HepG2 (cell line): ENCODE results near the gene NISCH. TPM values are rescaled to one million over a fixed set of nuclear protein-coding genes. Genes with fewer than 3 reads are reported as not detected.
A peak's percentile ranks its signal among the peaks of the same experiment; 100 is the strongest.

Source experiments
- ATAC-seq: fragments of 200-7000 bp; cut with Tn5 transposase; 3 replicates; pipeline ENCODE4 v1.9.1; 2020; ENCODE audit warnings: mild to moderate bottlenecking, moderate library complexity
- BruUV-seq: library from RNA; stranded (reverse); fragments of 400-500 nt; replicated peaks from 2 replicates; lab custom pipeline; 2021; lab: Mats Ljungman, UMichigan
- CTCF ChIA-PET: fragments of 300-600 bp; formaldehyde crosslinking; extraction: SDS; loops from one replicate; lab custom pipeline; 2021; ENCODE audit warnings: low total read pairs, inconsistent platforms, low intra/inter-chr PET ratio; lab: Yijun Ruan, JAX
- POLR2A ChIA-PET: fragments of 350-600 bp; sonication (Branson Sonifier 250); formaldehyde crosslinking; loops from one replicate; lab custom pipeline; 2020; ENCODE audit warnings: antibody characterized with exemption, inconsistent platforms; lab: Yijun Ruan, JAX
- DNase-seq: peaks from one replicate; pipeline ENCODE4 v3.0.0-alpha.2; 2015; ENCODE audit warnings: low spot score
- FAIRE-seq: peaks from 3 replicates; lab custom pipeline; 2011; peaks lifted over from hg19 to GRCh38; lab: Jason Lieb, UNC
- H2AFZ ChIP-seq: one replicate; pipeline ENCODE4 v1.6.1; 2011; ENCODE audit warnings: low read length, inconsistent platforms
- H3K27ac ChIP-seq: fragments of 300-600 bp; 3 replicates; pipeline ENCODE4 v1.8.0; 2011; ENCODE audit warnings: mixed run types, mild to moderate bottlenecking, mixed read lengths, low read length, inconsistent platforms; ENCODE audit not compliant: insufficient read depth; ENCODE audit errors: extremely low read length
- H3K27me3 ChIP-seq, 2 experiments: fragments of 200-600 bp in 1 of 2; 2 replicates in 1 of 2; 3 replicates in 1 of 2; pipeline versions ENCODE4 v1.6.0 to v1.8.0; 2011; ENCODE audit warnings: low read length in 2 of 2, mild to moderate bottlenecking in 2 of 2, moderate library complexity in 2 of 2, inconsistent platforms in 1 of 2; ENCODE audit not compliant: insufficient read depth in 2 of 2, control insufficient read depth in 1 of 2
- H3K36me3 ChIP-seq, 2 experiments: fragments of 200-600 bp in 1 of 2; replicated peaks in 1 of 2; 2 replicates in 1 of 2; 3 replicates in 1 of 2; pipeline versions ENCODE4 v1.5.1 to v1.8.0; 2011; ENCODE audit warnings: low read length in 2 of 2, inconsistent platforms in 1 of 2; ENCODE audit not compliant: insufficient read depth in 2 of 2, control insufficient read depth in 1 of 2
- H3K4me1 ChIP-seq: 2 replicates; pipeline ENCODE4 v1.5.1; 2012; ENCODE audit warnings: low read length, inconsistent platforms; ENCODE audit not compliant: insufficient read depth
- H3K4me2 ChIP-seq: 2 replicates; pipeline ENCODE4 v1.6.0; 2011; ENCODE audit warnings: low read depth, low read length, inconsistent platforms
- H3K4me3 ChIP-seq, 3 experiments: fragments of 200-600 bp in 1 of 3; sonication (generic), shearing (Covaris generic) in 1 of 3; replicated peaks in 1 of 3; 2 replicates each; pipeline ENCODE4 v1.5.1; 2011 to 2016; ENCODE audit warnings: low read length in 3 of 3, inconsistent platforms in 2 of 3, low read depth in 2 of 3, mild to moderate bottlenecking in 2 of 3, control low read depth in 1 of 3, mixed read lengths in 1 of 3; ENCODE audit not compliant: insufficient read depth in 1 of 3
- H3K79me2 ChIP-seq: one replicate; pipeline ENCODE4 v1.6.1; 2011; ENCODE audit warnings: low read length, inconsistent platforms; ENCODE audit not compliant: insufficient read depth
- H3K9ac ChIP-seq: 2 replicates; pipeline ENCODE4 v1.6.0; 2011; ENCODE audit warnings: mild to moderate bottlenecking, low read depth, low read length, inconsistent platforms; ENCODE audit not compliant: insufficient read depth
- H3K9me3 ChIP-seq: 2 replicates; pipeline ENCODE4 v1.5.1; 2012; ENCODE audit warnings: mild to moderate bottlenecking, low read length
- H4K20me1 ChIP-seq: 2 replicates; pipeline ENCODE4 v1.6.0; 2011; ENCODE audit warnings: inconsistent platforms, mild to moderate bottlenecking, low read length, moderate library complexity; ENCODE audit not compliant: insufficient read depth
- ARHGAP35 ChIP-seq: sonication (generic); formaldehyde crosslinking; IDR thresholded peaks from 2 replicates; pipeline ENCODE4 v1.9.0; 2022; ENCODE audit warnings: mild to moderate bottlenecking, inconsistent platforms, moderate library complexity, missing genetic modification reagents, borderline replicate concordance
- ARNTL ChIP-seq: sonication (generic); formaldehyde crosslinking; IDR thresholded peaks from 2 replicates; pipeline ENCODE4 v1.4.0; 2020; ENCODE audit warnings: mild to moderate bottlenecking, missing genetic modification reagents
- BHLHE40 ChIP-seq: IDR thresholded peaks from 2 replicates; pipeline ENCODE4 v1.6.1; 2011; ENCODE audit warnings: low read length, improper control_type of control experiment
- ESRRA ChIP-seq: sonication (generic); formaldehyde crosslinking; IDR thresholded peaks from 2 replicates; pipeline ENCODE4 v1.5.1; 2020; ENCODE audit warnings: mild to moderate bottlenecking, low read depth, missing genetic modification reagents
- FOSL2 ChIP-seq: sonication (generic); formaldehyde crosslinking; IDR thresholded peaks from 2 replicates; pipeline ENCODE4 v1.4.0; 2020; ENCODE audit warnings: missing genetic modification reagents
- KDM5B ChIP-seq: sonication (generic); formaldehyde crosslinking; IDR thresholded peaks from 2 replicates; pipeline ENCODE4 v1.4.0; 2020; ENCODE audit warnings: missing genetic modification reagents, mild to moderate bottlenecking, borderline replicate concordance
- MTF1 ChIP-seq: sonication (generic); formaldehyde crosslinking; IDR thresholded peaks from 2 replicates; pipeline ENCODE4 v1.5.0; 2020; ENCODE audit warnings: missing genetic modification reagents
- NPAS2 ChIP-seq: sonication (generic); formaldehyde crosslinking; IDR thresholded peaks from 2 replicates; pipeline ENCODE4 v1.8.0; 2022; ENCODE audit warnings: mild to moderate bottlenecking, missing genetic modification reagents, borderline replicate concordance
- SMC3 ChIP-seq: IDR thresholded peaks from 2 replicates; pipeline ENCODE4 v1.6.1; 2011; ENCODE audit warnings: low read length, improper control_type of control experiment
- ZBTB7A ChIP-seq: sonication (generic); formaldehyde crosslinking; IDR thresholded peaks from 2 replicates; pipeline ENCODE4 v1.8.0; 2022; ENCODE audit warnings: mild to moderate bottlenecking, missing genetic modification reagents
- ZNF343 ChIP-seq: sonication (generic); formaldehyde crosslinking; IDR thresholded peaks from 2 replicates; pipeline ENCODE4 v1.4.0; 2020; ENCODE audit warnings: mild to moderate bottlenecking, missing genetic modification reagents
- ZNF567 ChIP-seq: sonication (generic); formaldehyde crosslinking; IDR thresholded peaks from 2 replicates; pipeline ENCODE4 v1.8.1; 2023; ENCODE audit warnings: mild to moderate bottlenecking, missing genetic modification reagents, borderline replicate concordance
- ZNF670 ChIP-seq: sonication (generic); formaldehyde crosslinking; IDR thresholded peaks from 2 replicates; pipeline ENCODE4 v1.8.0; 2022; ENCODE audit warnings: mild to moderate bottlenecking, missing genetic modification reagents, borderline replicate concordance
- ZNF839 ChIP-seq: sonication (generic); formaldehyde crosslinking; IDR thresholded peaks from 2 replicates; pipeline ENCODE4 v1.4.0; 2020; ENCODE audit warnings: missing genetic modification reagents, mild to moderate bottlenecking, borderline replicate concordance
- WGBS: methylation state at CpG from one replicate; pipeline ENCODE4 v1.1.6; 2017; ENCODE audit warnings: low lambda C conversion rate; 5-methylcytosine and 5-hydroxymethylcytosine counted together
- in situ Hi-C: cut with HindIII; loops from 2 replicates; pipeline ENCODE4 v1.10.0; 2017; ENCODE audit warnings: low pct_unique_long_range_greater_than_20kb; ENCODE audit not compliant: extremely low pct_ligation_motif_present
- intact Hi-C: fragments of 100-400 bp; cut with micrococcal nuclease; formaldehyde crosslinking; loops from one replicate; pipeline ENCODE4 v1.10.0; 2022; ENCODE audit not compliant: unreplicated experiment
- polyA plus RNA-seq, 8 experiments: library from polyadenylated mRNA; depleted of rRNA in 3 of 8; stranded (reverse) in 7 of 8; unstranded in 1 of 8; fragments of >200 nt; fragmentation: Illumina TruSeq in 4 of 8; extraction: Trizol in 4 of 8; gene quantifications; 2 replicates each; pipeline versions ENCODE4 v1.2.1 to v1.2.3, GENCODE V29; 2011 to 2016; ENCODE audit warnings: low read depth in 4 of 8, missing spikeins in 1 of 8, mixed read lengths in 1 of 8; ENCODE audit not compliant: insufficient read depth in 1 of 8
- total RNA-seq, 5 experiments: library from RNA; depleted of rRNA; stranded (reverse); fragments of >200 nt; fragmentation: Illumina TruSeq; extraction: Trizol; gene quantifications; 2 replicates each; pipeline ENCODE4 v1.2.3, GENCODE V29; 2016; ENCODE audit warnings: low read depth in 1 of 5
- TF ChIP-seq, protein P1 (sequence below): sonication (generic); formaldehyde crosslinking; IDR thresholded peaks from 2 replicates; pipeline ENCODE4 v1.4.0; 2020; ENCODE audit warnings: missing genetic modification reagents
- TF ChIP-seq, protein P2 (sequence below): sonication (generic); formaldehyde crosslinking; IDR thresholded peaks from 2 replicates; pipeline ENCODE4 v1.5.0; 2020; ENCODE audit warnings: missing genetic modification reagents
- TF ChIP-seq, protein P3 (sequence below): sonication (generic); formaldehyde crosslinking; IDR thresholded peaks from 2 replicates; pipeline ENCODE4 v1.8.0; 2022; ENCODE audit warnings: missing genetic modification reagents, mild to moderate bottlenecking, borderline replicate concordance
- TF ChIP-seq, protein P4 (sequence below): sonication (generic); formaldehyde crosslinking; IDR thresholded peaks from 2 replicates; pipeline ENCODE4 v1.4.0; 2020; ENCODE audit warnings: mild to moderate bottlenecking, missing genetic modification reagents

NISCH gene
- total and polyA plus RNA-seq, 2 of the 13 experiments (the other 11 are each of a cell fraction or from before 2014, with no cell fraction given), result 27.0 to 47.6 TPM

DNA sequence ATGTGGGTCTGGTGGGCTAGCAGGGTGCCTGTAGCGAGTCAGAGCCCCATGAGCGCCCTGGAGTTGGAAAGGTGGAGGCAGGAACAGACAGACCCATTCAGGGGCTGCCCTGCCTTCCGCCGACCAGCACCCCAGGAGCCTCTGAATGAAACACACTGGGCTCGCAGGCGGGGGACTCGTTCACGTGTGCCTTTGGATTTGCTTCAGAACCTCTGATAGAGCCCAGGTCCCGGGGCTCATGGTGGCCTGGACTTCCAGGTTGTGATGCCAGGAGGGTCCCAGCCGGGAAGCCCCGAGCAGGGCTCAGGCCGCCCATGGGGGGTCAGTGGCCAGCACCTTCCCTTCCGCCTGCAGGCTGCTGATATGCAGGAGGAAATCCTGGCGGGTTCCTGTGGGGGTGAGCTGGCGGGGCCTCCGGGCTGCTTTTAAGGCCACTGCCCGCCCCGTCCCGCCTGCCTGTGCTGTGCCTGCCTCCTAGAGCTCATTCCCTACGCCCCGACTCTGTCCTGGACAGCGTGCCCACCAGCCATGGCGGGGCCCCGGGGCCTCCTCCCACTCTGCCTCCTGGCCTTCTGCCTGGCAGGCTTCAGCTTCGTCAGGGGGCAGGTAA lies 39.6 kb downstream of the NISCH start, which contains the start of gene STAB1 (continued):
- TF ChIP-seq, protein P1, sequence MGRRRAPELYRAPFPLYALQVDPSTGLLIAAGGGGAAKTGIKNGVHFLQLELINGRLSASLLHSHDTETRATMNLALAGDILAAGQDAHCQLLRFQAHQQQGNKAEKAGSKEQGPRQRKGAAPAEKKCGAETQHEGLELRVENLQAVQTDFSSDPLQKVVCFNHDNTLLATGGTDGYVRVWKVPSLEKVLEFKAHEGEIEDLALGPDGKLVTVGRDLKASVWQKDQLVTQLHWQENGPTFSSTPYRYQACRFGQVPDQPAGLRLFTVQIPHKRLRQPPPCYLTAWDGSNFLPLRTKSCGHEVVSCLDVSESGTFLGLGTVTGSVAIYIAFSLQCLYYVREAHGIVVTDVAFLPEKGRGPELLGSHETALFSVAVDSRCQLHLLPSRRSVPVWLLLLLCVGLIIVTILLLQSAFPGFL, result no peak
- TF ChIP-seq, protein P2, sequence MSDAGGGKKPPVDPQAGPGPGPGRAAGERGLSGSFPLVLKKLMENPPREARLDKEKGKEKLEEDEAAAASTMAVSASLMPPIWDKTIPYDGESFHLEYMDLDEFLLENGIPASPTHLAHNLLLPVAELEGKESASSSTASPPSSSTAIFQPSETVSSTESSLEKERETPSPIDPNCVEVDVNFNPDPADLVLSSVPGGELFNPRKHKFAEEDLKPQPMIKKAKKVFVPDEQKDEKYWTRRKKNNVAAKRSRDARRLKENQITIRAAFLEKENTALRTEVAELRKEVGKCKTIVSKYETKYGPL (CRISPR knock-in tag), result no peak
- TF ChIP-seq BHLHE40 (no peak), NPAS2 (no peak)
- TF ChIP-seq, protein P3, sequence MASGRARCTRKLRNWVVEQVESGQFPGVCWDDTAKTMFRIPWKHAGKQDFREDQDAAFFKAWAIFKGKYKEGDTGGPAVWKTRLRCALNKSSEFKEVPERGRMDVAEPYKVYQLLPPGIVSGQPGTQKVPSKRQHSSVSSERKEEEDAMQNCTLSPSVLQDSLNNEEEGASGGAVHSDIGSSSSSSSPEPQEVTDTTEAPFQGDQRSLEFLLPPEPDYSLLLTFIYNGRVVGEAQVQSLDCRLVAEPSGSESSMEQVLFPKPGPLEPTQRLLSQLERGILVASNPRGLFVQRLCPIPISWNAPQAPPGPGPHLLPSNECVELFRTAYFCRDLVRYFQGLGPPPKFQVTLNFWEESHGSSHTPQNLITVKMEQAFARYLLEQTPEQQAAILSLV, result no peak

DNA sequence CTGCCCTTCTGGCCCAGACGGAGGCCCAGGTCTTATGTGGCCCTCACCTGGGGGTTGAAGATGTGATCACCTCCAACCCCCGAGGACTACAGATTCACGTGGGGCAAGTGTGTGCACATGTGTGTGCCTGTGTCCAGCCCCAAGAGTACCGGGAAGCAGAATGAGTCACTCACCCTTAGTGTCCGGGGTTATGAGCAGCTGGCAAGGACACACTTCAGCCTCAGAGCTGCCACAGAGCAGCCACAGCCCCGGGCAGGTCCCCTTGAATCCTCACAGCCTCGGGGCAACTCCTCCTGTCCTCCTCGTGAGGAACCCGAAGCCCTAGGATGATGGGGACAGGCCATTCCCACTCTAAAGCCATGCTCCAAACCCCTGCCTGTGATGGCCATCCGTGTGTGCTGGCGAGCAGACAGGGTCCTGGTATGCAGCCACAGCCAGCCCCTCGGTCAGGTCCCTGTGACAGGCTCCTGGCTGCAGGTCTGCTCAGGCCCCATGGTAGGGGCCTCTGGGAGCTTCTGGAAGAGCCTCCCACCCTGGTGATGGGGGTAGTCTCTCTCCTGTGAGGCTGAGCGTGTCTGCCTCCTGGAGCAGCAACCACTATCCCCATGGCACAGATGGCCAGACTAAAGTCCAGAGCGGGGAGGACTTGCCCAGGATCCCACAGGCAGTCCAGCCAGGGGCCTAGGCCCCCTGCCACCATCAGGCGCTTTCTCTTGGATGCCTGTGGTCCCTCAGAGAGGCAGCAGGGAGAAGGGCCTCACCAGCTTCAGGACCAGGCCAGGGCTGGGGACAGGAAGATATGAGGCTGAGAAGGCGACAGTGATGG lies 40.6 kb downstream of the NISCH start:
- peak overlapping the region; percentile 44; the same call in 1 of the 2 replicates for H3K9ac ChIP-seq
- POLR2A ChIA-PET, result interaction anchor here (0.9 to 1.5 kb wide), 2 partner anchors 36 to 210 kb away, joined by 3 to 5 read pairs; partner anchors contain the start of genes GLT8D1 and SPCS1
- BruUV-seq, result no TSS peak
- TF ChIP-seq ZNF567 (CRISPR knock-in tag), result no peak
- no peak for TF ChIP-seq ESRRA
- TF ChIP-seq ARNTL, result peak; percentile 37; the same call in 1 of the 2 replicates
- TF ChIP-seq FOSL2 (CRISPR knock-in tag), result peak; percentile 95
- no peak for TF ChIP-seq MTF1 (CRISPR knock-in tag)
- no peak for TF ChIP-seq ARHGAP35 (CRISPR knock-in tag)
- TF ChIP-seq KDM5B (CRISPR knock-in tag), result peak; percentile 18; the same call in 1 of the 2 replicates
- TF ChIP-seq ZNF670 (CRISPR knock-in tag), result no peak
- TF ChIP-seq SMC3, result no peak
- TF ChIP-seq, protein P4, sequence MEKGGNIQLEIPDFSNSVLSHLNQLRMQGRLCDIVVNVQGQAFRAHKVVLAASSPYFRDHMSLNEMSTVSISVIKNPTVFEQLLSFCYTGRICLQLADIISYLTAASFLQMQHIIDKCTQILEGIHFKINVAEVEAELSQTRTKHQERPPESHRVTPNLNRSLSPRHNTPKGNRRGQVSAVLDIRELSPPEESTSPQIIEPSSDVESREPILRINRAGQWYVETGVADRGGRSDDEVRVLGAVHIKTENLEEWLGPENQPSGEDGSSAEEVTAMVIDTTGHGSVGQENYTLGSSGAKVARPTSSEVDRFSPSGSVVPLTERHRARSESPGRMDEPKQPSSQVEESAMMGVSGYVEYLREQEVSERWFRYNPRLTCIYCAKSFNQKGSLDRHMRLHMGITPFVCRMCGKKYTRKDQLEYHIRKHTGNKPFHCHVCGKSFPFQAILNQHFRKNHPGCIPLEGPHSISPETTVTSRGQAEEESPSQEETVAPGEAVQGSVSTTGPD, result no peak
- no peak for TF ChIP-seq ZNF343 (CRISPR knock-in tag)
- peak; percentile 8; the same call in 1 of the 2 replicates for TF ChIP-seq ZNF839 (CRISPR knock-in tag)
- no peak for TF ChIP-seq ZBTB7A (CRISPR knock-in tag)

More for the DNA sequence above, 40.6 kb downstream of the NISCH start:
- no peaks in the 10 kb centered on the region for H4K20me1 ChIP-seq
- H3K27ac ChIP-seq, result no peak overlapping the region
- H2AFZ ChIP-seq, result no peak overlapping the region
- H3K4me1 ChIP-seq, result peaks cover 23% of the 10 kb centered on the region
- no peaks in the 10 kb centered on the region for H3K79me2 ChIP-seq
- H3K27me3 ChIP-seq, result peaks cover 9 to 31% of the 10 kb centered on the region in 2 experiments; a peak in 4 of 5 replicates
- DNase-seq, result peak; percentile 30
- CTCF ChIA-PET, result no interaction called here
- 25% methylated on average over 3 of the region's 16 CpGs for WGBS
- intact Hi-C loops, result no loop called here
- peak; percentile 64 for ATAC-seq
- in situ Hi-C loops, result no loop called here
- H3K4me2 ChIP-seq, result peak overlapping the region; percentile 77
- no peaks in the 10 kb centered on the region for H3K9me3 ChIP-seq
- H3K4me3 ChIP-seq, result peak overlapping the region in 1 of 3 experiments; percentile 56; a peak in 3 of 6 replicates
- no peak for FAIRE-seq
- H3K36me3 ChIP-seq, result peaks cover 3 to 11% of the 10 kb centered on the region in 2 experiments; a peak in 4 of 5 replicates
